Activated T-helper 1 cell treated with anti-CD3 and anti-CD28 coated beads, Interleukin-2, amount 50 U/mL, for 16 hours (primary cell): ENCODE measurements around the gene KCNH2.
"Not testable (repeated sequence)": the region's sequence is repeated elsewhere in the genome, so short reads cannot be mapped to it uniquely, and the experiment has no call there.

Experiments used
- DNase-seq, 2 donors: peaks; one replicate each; pipeline ENCODE4 v3.0.0-alpha.2; 2020; ENCODE audit warnings: low read depth in 1 of 2, low spot score in 1 of 2

The KCNH2 gene

GRCh38 chr7:150910996-150911422, 67.1 kb downstream of the KCNH2 start:
- no peak for DNase-seq

- DNase-seq: not testable (repeated sequence)
These were observed 67.7 kb downstream of the KCNH2 start for GRCh38 chr7:150910305-150910995.

GRCh38 chr7:150909200-150909995, 68.7 kb downstream of the KCNH2 start:
- DNase-seq: no peak

GRCh38 chr7:150908173-150908572, 69.9 kb downstream of the KCNH2 start:
- no peak for DNase-seq

- DNase-seq: no peak
These were observed 73.9 kb downstream of the KCNH2 start for GRCh38 chr7:150904011-150904909.

GRCh38 chr7:150903606-150904005, 74.5 kb downstream of the KCNH2 start:
- no peak for DNase-seq

- DNase-seq: no peak
These were observed 75.8 kb downstream of the KCNH2 start for GRCh38 chr7:150902078-150903033.

GRCh38 chr7:150901160-150902035, 76.7 kb downstream of the KCNH2 start:
- no peak for DNase-seq

- DNase-seq: no peak
These were observed 77.4 kb downstream of the KCNH2 start for GRCh38 chr7:150900675-150901074.

GRCh38 chr7:150898475-150899011, 79.6 kb downstream of the KCNH2 start:
- DNase-seq: peak; percentile 63 to 79

- no peak for DNase-seq
These were observed 80.3 kb downstream of the KCNH2 start for GRCh38 chr7:150897502-150898474.

GRCh38 chr7:150896562-150897209, 81.4 kb downstream of the KCNH2 start:
- DNase-seq: no peak

GRCh38 chr7:150895809-150896208, 82.3 kb downstream of the KCNH2 start:
- no peak for DNase-seq
